Stimulated activated CD8-positive, alpha-beta memory T cell treated with anti-CD3 and anti-CD28 coated beads, Interleukin-15, amount 100 ng/mL, for 1 hour (primary cell): ENCODE measurements around the gene IVD.

Source experiments
- DNase-seq: peaks from one replicate; pipeline ENCODE4 v3.0.0-alpha.2; 2020; ENCODE audit warnings: low read depth

Gene IVD

GRCh38 chr15:40459391-40460015 is 53.9 kb downstream of the IVD start:
- DNase-seq = no peak

GRCh38 chr15:40460404-40460803 is 54.8 kb downstream of the IVD start:
- DNase-seq = no peak

GRCh38 chr15:40461958-40462357 is 56.4 kb downstream of the IVD start:
- no peak for DNase-seq

GRCh38 chr15:40463279-40463678 is 57.7 kb downstream of the IVD start:
- DNase-seq = no peak

GRCh38 chr15:40463886-40464545 is 58.4 kb downstream of the IVD start:
- DNase-seq = no peak

GRCh38 chr15:40464595-40465185 is 59.1 kb downstream of the IVD start:
- no peak for DNase-seq

GRCh38 chr15:40465939-40466338 is 60.3 kb downstream of the IVD start:
- DNase-seq = no peak

- DNase-seq = no peak
Measured at GRCh38 chr15:40466426-40467260, 61.0 kb downstream of the IVD start.

- no peak for DNase-seq
Measured at GRCh38 chr15:40467261-40467615, 61.6 kb downstream of the IVD start.

- DNase-seq = no peak
Measured at GRCh38 chr15:40468898-40469331, 63.3 kb downstream of the IVD start.

GRCh38 chr15:40469776-40470390 is 64.3 kb downstream of the IVD start:
- no peak for DNase-seq

GRCh38 chr15:40470423-40471104 is 65.0 kb downstream of the IVD start, which contains the start of gene CHST14:
Gene CHST14 (plus strand): TSS chr15:40470984. CDS start chr15:40471214, 230 bp downstream.
- DNase-seq = no peak
